NCI-H524 treated with DMSO at 0.1 percent for 48 hours (cell line): Measurements from ENCODE around the gene AMT.
A peak's percentile ranks its signal among the peaks of the same experiment; 100 is the strongest.
"Not testable (repeated sequence)": the region's sequence is repeated elsewhere in the genome, so short reads cannot be mapped to it uniquely, and the experiment has no call there.

Source experiments
- DNase-seq: peaks from one replicate; lab custom pipeline; 2025; lab: John Stamatoyannopoulos, UW

AMT gene

DNA sequence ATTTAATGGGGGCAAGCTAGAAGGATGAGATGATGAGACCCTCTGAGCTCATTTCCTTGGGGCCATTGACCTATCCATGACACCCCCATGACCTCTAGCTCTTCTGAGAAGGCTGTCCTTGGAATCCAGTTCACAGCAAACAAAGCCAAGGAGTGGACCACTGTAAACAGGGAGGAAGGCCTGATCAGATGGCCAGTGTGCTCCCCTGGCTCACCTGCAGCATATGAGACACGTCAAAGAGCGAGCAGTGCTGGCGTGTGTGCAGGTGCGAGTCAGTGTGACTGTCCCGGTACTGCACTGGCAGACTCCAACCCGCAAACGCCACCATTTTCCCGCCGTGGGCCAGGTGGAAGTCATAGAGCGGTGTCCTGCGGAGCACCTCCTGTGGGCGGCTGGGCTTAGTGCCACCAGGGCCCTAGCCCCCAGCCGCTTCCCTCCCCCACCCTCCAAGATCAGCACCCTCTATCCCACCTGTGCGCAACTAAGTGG lies 339 bp downstream of the AMT start:
- no peak for DNase-seq

DNA sequence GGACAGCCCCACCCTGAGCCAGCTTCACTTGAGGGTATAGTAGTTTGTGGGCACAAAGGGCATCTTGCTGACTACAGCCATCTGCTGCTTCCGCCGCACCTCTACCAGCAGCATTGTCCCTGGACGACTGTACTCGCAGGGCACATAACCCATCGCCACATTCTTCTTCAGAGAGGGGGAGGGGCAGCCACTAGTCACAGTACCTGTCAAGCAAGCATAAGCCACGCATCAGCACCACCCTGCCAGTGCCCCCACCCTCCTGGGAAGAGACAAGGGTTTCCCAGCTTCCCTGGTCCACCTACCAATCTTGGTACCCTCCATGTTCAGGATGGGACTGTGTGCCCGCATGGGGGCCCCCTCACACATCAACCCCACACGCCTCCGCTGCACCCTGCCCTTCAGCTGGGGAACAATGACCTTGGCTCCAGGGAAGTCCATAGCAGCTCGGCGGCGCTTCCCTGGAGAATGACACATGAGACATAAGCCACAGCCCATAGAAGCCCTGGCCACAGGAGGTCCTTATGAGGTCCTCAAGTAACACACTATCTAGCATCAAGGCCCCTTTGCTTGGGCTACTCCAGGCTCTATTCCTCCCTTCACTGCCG lies 4.7 kb downstream of the AMT start:
- DNase-seq, result no peak

DNA sequence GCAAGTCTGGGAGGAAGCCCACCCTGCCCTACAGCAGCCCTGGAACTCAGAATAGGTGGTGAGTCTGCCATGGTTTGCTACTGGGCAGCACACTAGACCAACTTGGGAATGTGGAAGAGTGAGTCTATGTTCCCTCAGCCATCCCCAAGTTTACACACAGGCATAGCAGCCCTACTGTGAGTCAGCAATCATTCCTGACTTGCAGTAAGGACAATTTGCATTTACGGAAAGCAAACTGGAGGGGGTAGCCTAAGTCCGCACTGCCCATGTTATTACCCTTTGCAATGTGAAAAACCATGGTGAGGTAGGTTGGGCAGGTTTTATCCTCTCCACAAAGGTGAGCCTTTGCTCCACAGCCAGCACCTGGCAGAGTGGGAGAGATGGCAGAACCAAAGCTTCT lies 5.4 kb downstream of the AMT start:
- DNase-seq, result no peak

DNA sequence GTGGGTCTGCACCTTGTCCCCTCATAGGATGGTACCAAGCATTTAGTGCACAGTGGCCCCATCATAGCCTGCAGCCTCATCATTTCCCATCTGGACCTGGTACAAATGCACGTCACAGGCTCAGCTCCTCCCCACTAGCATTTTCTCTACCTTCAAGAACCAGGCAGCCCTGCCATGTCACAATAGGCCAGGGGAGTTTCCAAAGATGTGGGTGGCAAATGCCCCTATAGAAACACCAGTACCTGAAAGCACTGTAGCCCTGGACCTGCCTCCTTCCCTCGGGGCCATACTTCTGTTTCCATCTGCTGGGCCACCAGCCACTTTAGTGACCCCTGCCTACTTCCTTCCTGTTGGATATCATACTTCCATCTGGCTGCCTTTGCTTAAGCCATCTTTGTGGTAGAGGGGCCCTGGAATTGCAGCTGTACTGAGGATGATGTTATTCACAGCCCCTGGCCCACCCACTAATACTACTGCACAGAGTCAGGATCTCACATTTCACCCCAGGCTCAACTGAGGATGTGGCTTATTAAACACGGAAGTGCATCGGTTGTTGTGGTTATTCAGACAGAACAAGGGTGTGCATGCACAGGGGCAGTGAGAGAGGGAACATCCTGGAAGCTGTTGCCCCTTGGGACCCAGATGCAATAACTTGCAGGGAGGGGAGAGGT lies 6.2 kb downstream of the AMT start:
- no peak for DNase-seq

DNA sequence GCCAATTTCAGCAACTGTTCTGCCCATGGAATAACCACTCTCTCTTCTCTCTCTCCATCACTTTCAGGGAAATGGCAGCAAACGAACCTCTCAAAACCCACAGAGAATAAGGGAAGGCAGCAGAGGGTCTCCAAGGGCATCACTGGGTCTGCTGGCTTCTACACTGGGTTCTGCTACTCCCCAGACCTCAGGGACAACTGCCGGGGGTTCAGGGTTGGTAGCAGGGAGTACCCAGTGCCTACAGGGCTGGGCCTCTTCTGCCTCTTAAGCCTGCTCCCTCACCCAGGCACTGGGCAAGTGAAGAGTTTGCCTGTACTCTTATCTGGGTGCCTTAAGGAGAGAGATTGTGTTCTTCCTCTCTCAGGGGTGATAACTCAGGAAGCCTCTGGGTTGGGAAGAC lies 7.5 kb downstream of the AMT start:
- DNase-seq, result no peak

DNA sequence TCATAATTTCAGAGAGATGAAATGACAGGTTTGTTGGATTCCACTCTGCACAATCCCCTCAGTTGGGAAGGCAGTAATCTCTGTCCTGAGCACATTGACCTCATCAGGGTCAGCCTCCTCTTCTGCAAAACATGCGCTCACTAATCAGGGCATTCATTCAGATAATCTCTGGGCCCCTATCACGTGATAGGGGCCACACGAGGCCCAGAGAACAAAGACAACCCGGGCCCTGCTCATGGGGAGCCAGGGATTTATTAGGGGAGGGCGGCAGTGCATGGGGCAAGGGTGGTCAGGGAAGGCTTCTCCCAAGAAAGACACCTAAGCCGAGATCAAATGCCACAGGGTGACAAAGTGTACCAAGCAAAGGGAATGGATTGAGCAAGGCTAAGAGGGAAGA lies 8.9 kb downstream of the AMT start:
- DNase-seq, result no peak

DNA sequence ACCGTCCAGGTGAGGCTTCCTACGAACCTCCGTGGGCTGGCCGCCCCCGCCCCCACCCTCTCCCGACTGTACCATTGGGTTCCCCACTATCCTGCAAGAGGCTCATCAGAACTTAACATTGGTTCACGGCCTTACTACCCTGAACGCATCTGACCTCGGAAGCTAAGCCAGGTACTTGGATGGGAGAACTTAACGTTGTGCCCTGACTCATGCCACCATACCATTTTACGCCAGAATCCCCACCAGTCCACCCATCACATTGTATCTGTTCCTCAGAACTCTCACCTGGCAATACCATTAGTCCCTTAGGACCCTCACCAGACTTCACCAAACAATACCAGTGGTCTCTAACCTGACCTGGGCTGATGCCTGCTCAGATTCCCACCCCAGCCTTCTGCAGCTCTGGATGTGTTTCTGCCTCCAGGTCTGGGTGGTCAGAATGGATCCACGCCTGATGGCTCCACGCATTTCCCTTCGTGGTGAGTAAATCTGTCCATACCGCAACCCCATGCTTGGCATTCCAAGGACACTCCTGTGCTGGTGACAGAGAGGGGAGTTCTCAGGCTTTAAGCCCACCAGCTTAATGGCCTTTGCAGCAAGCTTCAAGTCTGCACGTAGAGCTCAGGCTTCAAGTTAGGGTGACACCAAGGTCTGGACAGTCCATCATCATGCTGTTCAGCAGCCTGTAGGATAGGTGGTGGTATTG lies 9.5 kb downstream of the AMT start:
- DNase-seq, result no peak

DNA sequence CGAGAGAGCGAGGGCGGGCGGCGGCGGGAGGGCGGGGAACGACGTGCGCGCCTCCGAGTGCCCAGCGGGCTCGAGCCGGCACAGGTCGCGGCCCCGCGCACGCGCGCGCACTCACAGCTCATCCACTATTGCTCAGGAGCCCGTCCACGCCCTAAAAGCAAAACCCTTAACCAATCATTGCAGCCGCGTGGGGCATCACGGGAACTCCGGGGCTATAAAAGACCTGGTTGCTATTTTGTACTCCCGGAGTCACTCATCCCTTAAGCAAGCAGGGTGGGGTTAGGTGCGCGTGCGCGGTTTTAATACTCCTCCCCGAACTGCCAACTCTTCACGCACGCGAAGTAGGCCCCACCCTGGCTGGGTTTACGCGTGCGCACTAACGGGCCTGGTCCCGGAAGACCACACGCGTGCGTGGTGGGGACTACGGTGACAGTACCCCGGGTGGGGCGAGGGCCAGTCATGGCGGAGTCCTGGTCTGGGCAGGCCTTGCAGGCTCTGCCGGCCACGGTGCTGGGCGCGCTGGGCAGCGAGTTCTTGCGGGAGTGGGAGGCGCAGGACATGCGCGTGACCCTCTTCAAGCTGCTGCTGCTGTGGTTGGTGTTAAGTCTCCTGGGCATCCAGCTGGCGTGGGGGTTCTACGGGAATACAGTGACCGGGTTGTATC lies 10.2 kb downstream of the AMT start, which contains the start of the genes RHOA and TCTA:
Gene RHOA (minus strand): TSS at position 9 of the 664 bp plus-strand sequence. CDS start 36,387 bp downstream, outside the sequence.
Gene TCTA (plus strand): TSS at position 456 of the 664 bp plus-strand sequence. CDS start 4 bp downstream, at position 460.
- DNase-seq, result peak; percentile 90

DNA sequence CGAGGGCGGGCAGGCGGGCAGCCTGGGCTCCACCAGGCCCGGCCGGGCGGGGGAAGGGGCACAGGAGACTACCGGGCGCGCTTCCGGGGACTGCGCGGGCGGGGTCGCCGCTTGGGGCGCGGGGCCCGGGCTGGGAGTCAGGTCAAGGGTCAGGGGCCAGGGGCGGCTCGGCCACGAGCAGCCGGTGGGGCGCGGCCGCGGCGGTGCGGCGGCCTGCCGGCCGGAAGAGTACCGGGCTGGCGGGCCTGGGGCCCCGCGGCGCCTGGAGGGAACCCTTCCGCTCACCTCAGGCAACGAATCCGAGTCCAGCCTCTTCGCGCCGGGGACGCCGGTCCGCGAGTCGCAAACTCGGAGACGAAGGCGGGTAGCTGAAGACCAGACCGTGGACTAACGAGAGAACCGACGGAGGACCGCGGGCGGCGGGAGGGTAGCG lies 10.7 kb downstream of the AMT start:
- no peak for DNase-seq

DNA sequence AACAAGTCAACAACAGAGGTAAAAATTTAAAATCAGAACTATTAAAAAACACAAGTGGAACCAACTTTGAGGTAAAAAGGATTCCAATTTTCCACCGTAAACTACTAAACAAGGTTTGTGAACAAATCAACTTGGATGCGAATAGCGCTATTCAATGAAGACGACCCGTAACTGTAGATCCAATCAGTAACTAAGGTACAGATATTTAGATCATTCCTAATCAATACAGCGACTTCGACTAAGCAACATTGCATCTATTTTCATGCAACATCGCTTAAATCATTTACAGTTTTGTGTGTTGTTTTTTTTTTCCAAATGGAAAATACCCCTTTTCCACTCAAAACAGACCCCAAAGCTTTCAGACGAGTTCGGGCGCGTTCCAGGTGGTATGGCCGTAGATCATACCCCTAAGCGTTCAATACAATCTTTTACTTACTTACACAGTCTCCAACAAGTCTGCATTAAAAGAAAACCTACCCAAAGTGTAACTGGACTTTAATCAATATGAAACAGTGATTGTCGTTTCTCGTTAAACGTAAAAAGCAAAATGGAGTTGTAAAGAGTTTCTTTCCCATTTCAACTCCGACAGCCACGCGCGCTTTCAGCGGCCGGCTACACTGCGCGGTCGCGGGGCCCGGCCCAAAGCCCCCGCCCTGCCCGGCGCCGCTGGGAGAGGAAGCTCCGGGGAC lies 11.3 kb downstream of the AMT start:
- no peak for DNase-seq

DNA sequence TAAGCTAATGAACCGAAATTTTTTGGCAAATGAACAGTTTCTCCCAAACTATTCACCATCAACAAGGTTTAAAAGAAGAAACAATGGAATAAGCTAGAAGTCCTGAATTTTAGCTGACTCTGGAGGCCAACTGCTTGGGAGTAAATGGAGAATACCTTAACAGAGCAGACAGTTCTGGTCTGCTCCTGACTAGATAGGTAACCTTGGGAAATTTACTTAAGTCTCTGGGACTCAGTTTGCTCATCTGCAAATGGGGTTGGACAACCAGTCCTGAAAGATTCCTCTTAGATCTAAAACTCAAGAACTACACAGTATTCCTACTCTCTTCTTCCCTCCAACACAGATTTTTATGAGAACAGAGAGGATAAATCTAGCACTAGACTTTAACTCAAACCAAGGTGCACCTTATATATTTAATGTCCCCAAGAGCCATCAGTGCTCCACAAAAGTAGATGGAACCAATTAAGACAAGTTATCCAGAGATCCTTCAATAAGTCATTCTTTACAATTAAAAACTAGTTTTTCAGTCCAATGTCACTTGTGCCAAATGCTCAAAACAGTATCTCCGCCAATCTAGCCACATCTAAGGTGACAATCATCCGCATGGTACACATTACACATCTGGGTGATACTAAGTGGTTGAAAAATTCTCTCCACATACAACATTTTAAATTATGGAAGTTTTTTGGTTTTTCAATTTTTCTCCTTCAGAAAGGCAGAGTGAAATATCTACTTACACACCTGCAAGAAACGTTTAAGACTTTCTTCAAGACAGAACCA lies 12.0 kb downstream of the AMT start:
- no peak for DNase-seq

DNA sequence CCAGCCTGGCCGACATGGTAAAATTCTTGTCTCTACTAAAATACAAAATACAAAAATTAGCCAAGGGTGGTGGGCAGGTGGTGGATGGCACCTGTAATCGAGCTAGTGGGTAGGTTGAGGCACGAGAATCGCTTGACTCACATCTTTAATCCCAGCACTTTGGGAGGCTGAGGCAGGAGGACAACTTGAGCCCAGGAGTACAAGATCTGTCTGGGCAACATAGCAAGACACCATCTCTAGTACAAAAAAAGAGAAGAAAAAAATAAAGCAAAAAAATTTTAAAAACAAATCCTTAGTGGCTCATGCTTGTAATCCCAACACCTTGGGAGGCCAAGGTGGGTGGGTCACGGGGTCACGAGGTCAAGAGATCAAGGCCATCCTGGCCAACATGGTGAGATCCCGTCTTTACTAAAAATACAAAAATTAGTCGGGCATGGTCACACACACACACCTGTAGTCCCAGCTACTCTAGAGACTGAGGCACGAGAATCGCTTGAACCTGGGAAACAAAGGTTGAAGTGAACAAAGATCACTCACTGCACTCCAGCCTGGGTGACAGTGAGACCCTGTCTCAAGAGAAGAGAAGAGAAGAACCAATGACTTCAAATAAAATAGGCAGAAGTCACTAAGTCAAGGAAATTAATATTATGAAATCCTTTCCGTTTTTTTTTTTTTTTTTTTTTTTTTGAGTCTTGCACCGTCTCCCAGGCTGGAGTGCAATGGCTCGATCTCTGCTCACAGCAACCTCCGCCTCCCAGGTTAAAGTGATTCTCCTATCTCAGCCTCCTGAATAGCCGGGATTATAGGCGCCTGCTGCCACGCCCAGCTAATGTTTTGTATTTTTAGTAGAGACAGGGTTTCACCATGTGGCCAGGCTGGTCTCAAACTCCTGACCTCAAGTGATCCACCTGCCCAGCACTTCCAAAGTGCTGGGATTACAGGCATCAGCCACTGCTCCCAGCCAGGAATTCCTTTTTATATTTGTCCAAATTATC lies 15.4 kb downstream of the AMT start:
- no peak for DNase-seq

DNA sequence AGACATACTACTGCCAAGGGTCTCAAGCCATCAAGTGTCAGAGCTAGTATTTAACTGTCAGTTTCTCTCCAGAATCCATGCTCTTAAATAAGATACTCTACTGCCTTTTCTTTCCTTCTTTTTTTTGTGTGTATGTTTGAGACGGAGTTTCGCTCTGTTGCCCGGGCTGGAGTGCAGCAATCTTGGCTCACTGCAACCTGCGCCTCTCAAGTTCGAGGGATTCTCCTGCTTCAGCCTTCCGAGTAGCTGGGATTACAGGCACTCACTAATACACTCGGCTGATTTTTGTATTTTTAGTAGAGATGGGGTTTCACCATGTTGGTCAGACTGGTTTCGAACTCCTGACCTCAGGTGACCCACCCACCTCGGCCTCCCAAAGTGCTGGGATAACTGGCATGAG lies 16.7 kb downstream of the AMT start:
- DNase-seq, result not testable (repeated sequence)

DNA sequence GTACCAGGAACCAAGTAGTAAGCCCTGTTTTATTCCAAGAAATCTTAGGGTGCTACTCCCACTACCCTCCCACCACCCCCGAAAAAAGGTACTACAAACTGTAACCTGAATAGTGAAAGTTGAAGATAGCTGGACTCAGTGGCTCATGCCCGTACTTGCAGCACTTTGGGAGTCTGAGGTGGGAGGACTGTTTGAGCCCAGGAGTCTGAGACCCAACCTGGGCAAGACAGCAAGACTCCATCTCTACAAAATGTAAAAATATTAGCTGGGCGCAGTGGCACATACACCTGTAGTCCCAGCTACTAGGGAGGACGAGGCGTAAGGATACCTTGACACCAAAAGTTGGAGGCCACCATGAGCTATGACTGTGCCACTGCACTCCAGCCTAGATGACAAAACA lies 18.4 kb downstream of the AMT start:
- no peak for DNase-seq

DNA sequence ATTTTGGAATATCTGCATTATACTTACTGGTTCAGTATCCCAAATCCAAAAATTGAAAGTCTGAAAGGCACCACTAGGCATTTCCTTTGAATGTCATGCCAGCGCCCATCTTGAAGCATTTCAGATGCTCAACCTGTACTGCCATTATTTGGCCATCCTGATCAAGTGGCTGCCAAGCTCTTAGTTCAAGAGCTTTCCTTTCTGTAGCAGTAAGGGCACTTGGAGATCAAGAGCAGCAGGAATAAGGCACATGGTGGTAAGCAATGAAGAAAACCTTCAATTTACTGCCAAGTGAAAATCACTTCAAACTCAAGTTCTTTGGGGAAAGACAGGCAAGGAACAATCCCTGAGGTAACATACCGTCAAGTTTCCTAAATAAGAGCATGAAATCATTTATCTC lies 20.5 kb downstream of the AMT start:
- no peak for DNase-seq

DNA sequence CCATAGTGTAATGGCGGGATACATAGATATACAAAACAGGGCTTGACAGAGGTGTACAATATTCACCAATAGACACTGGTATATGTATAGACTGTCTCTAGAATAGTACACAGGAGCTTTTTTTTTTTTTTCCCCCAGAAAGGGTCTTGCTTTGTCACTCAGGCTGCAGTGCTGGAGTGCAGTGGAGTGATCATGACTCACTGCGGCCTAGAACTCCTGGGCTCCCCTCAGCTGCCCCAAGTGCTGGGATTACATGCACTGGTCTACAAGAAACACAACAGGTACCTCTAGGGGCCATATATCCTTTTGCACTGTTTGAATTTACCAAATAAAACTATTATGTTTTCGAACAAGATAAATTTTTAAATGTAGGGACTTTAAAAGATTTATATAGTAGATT lies 22.8 kb downstream of the AMT start:
- DNase-seq, result no peak

DNA sequence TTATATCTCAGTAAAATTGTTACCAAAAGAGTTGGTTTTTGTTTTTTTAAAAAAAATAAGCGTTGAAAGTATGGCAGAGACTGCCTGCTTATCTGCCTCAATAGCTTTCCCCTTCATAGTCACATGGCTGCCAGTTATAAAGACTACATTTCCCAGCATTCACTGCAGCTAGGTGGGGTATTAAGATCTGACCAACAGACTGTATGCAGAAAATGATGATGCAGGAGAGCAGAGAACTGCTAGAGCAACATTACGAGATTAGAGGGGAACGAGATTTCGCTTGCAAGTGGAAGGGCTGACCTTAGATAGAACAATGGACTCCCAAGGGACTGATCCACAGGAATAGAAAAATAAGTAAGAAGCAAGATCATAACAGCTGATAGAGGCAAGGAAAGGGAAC lies 24.8 kb downstream of the AMT start:
- no peak for DNase-seq

DNA sequence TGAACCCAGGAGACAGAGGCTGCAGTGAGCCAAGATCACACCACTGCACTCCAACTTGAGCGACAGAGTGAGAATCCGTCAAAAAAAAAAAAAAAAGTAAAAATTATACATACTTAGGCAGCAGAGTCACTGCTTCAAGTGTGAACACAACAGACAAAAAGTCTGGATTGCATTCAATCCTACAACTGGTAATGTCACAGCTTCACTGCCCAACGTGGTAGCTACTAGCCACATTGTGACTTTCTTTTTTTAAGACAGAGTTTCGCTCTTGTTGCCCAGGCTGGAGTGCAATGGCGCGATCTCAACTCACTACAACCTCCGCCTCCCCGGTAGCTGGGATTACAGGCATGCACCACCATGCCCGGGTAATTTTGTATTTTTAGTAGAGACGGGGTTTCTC lies 31.0 kb downstream of the AMT start:
- not testable (repeated sequence) for DNase-seq

DNA sequence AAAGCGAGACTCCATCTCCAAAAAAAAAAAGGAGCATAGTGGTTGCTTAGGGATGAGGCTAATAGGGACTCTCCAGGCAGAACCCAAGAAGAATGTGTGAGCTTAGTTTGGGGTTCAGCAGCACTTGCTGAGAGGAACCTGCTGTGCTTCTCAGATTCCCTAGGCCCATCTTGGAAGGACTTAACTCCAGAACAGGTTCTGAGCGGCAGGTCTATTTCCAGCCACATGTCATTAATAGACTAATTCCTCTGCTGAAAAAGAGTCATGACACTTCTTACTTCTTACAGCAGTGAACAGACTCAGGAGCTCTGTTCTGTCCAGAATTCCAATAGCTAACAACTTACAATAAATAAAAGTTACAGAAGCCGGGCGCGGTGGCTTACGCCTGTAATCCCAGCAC lies 33.0 kb downstream of the AMT start:
- DNase-seq, result no peak

DNA sequence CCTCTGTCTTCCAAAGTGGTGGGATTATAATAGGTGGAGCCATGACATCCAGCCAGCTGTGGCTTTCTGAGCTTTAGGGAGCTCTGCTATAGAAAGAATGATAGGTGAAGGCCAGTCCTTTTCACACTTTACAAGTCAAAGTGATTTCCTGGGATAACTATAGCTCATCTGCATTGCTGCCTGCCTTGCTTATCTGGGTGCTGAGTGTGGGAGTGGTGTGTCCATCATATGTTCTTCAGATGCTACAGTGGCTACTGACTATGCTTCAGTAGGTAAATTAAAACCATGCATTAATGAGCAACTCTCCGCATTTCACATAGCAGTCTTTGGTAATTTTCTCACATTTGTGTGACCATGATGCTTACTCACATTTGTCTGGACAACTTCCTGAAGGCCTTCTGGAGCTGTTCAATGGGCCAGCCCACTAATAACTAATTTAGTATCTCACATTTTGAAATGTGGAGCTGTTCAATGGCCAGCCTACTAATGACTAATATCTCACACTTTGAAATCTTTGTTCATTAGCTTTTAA lies 33.9 kb downstream of the AMT start:
- DNase-seq, result no peak
